ENCODE results near the gene ACYP1. TPM values are rescaled to one million over a fixed set of nuclear protein-coding genes. Genes with fewer than 3 reads are reported as not detected.
A peak's percentile ranks its signal among the peaks of the same experiment; 100 is the strongest.

Gene ACYP1
- total RNA-seq, 1 experiment from 2014 or later, result 50.2 TPM

- no peak for TF ChIP-seq EZH2 (IDR thresholded peaks at IDR 0.05; ENCODE audit: borderline replicate concordance, low read depth, low read length, poor library complexity, severe bottlenecking)
- TF ChIP-seq, protein P1, sequence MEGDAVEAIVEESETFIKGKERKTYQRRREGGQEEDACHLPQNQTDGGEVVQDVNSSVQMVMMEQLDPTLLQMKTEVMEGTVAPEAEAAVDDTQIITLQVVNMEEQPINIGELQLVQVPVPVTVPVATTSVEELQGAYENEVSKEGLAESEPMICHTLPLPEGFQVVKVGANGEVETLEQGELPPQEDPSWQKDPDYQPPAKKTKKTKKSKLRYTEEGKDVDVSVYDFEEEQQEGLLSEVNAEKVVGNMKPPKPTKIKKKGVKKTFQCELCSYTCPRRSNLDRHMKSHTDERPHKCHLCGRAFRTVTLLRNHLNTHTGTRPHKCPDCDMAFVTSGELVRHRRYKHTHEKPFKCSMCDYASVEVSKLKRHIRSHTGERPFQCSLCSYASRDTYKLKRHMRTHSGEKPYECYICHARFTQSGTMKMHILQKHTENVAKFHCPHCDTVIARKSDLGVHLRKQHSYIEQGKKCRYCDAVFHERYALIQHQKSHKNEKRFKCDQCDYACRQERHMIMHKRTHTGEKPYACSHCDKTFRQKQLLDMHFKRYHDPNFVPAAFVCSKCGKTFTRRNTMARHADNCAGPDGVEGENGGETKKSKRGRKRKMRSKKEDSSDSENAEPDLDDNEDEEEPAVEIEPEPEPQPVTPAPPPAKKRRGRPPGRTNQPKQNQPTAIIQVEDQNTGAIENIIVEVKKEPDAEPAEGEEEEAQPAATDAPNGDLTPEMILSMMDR (conservative IDR thresholded peaks at IDR 0.05; ENCODE audit: low read depth, low read length), result peak; percentile 52
- DNase-seq (ENCODE audit: low spot score), result peak; percentile 39
- ChIA-PET POLR2A (ENCODE audit: low non-redundant PET) (interaction anchor here (0.6 kb wide), 1 partner anchor 112 kb away, joined by 5 read pairs; no protein-coding TSS in a partner anchor), CTCF (no interaction called here)
- H3K4me3 ChIP-seq (ENCODE audit: low read depth, low read length, poor library complexity, severe bottlenecking), result no peak overlapping the region
- H3K27ac ChIP-seq (ENCODE audit: low read depth, low read length, poor library complexity, severe bottlenecking), result no peak overlapping the region
- peaks cover 3% of the 10 kb centered on the region for H3K36me3 ChIP-seq (ENCODE audit: insufficient read depth, low read length, poor library complexity, severe bottlenecking)
- H3K27me3 ChIP-seq (replicated peaks; ENCODE audit: insufficient read depth, low read depth, low read length, poor library complexity), result no peaks in the 10 kb centered on the region
- intact Hi-C loops (cut with micrococcal nuclease; ENCODE audit: unreplicated experiment), result no loop called here
- no peaks in the 10 kb centered on the region for H3K9me3 ChIP-seq (ENCODE audit: low read depth, low read length, poor library complexity, severe bottlenecking)
- peaks cover 5% of the 10 kb centered on the region for H3K4me1 ChIP-seq (ENCODE audit: insufficient read depth, low read length, poor library complexity, severe bottlenecking)
- no TSS peak for BruUV-seq (replicated peaks)
These were observed 41.2 kb downstream of the ACYP1 start for GRCh38 chr14:75022655-75023054.

- ChIA-PET POLR2A (ENCODE audit: low non-redundant PET) (no interaction called here), CTCF (interaction anchor here (0.6 kb wide), 1 partner anchor 37 kb away, joined by 3 read pairs; no protein-coding TSS in a partner anchor)
- H3K27ac ChIP-seq (ENCODE audit: low read depth, low read length, poor library complexity, severe bottlenecking), result no peak overlapping the region
- no peak overlapping the region for H3K4me3 ChIP-seq (ENCODE audit: low read depth, low read length, poor library complexity, severe bottlenecking)
- intact Hi-C loops (cut with micrococcal nuclease; ENCODE audit: unreplicated experiment), result no loop called here
- H3K9me3 ChIP-seq (ENCODE audit: low read depth, low read length, poor library complexity, severe bottlenecking), result no peaks in the 10 kb centered on the region
- no peak for DNase-seq (ENCODE audit: low spot score)
- TF ChIP-seq EZH2 (IDR thresholded peaks at IDR 0.05; ENCODE audit: borderline replicate concordance, low read depth, low read length, poor library complexity, severe bottlenecking), result no peak
- TF ChIP-seq, protein P1 (conservative IDR thresholded peaks at IDR 0.05; ENCODE audit: low read depth, low read length), result no peak
- H3K27me3 ChIP-seq (replicated peaks; ENCODE audit: insufficient read depth, low read depth, low read length, poor library complexity), result no peaks in the 10 kb centered on the region
- peaks cover 30% of the 10 kb centered on the region for H3K4me1 ChIP-seq (ENCODE audit: insufficient read depth, low read length, poor library complexity, severe bottlenecking)
- BruUV-seq (replicated peaks), result no TSS peak
- H3K36me3 ChIP-seq (ENCODE audit: insufficient read depth, low read length, poor library complexity, severe bottlenecking), result peaks cover 3% of the 10 kb centered on the region
These were observed 45.1 kb downstream of the ACYP1 start for GRCh38 chr14:75018694-75019093.

- intact Hi-C loops (cut with micrococcal nuclease; ENCODE audit: unreplicated experiment), result no loop called here
- BruUV-seq (replicated peaks), result no TSS peak
- no peak for TF ChIP-seq EZH2 (IDR thresholded peaks at IDR 0.05; ENCODE audit: borderline replicate concordance, low read depth, low read length, poor library complexity, severe bottlenecking)
- TF ChIP-seq, protein P1 (conservative IDR thresholded peaks at IDR 0.05; ENCODE audit: low read depth, low read length), result no peak
- peaks cover 3% of the 10 kb centered on the region for H3K36me3 ChIP-seq (ENCODE audit: insufficient read depth, low read length, poor library complexity, severe bottlenecking)
- ChIA-PET POLR2A (ENCODE audit: low non-redundant PET) (interaction anchor here (0.7 kb wide), 1 partner anchor 42 kb away, joined by 3 read pairs; no protein-coding TSS in a partner anchor), CTCF (no interaction called here)
- H3K27me3 ChIP-seq (replicated peaks; ENCODE audit: insufficient read depth, low read depth, low read length, poor library complexity), result no peaks in the 10 kb centered on the region
- no peaks in the 10 kb centered on the region for H3K9me3 ChIP-seq (ENCODE audit: low read depth, low read length, poor library complexity, severe bottlenecking)
- H3K4me3 ChIP-seq (ENCODE audit: low read depth, low read length, poor library complexity, severe bottlenecking), result no peak overlapping the region
- DNase-seq (ENCODE audit: low spot score), result no peak
- H3K4me1 ChIP-seq (ENCODE audit: insufficient read depth, low read length, poor library complexity, severe bottlenecking), result peaks cover 32% of the 10 kb centered on the region
- no peak overlapping the region for H3K27ac ChIP-seq (ENCODE audit: low read depth, low read length, poor library complexity, severe bottlenecking)
These were observed 47.0 kb downstream of the ACYP1 start for GRCh38 chr14:75016815-75017214.

Data from A673 (cell line).